HG02884 (cell line): Measurements from ENCODE around the gene RAX2.

Experiments
- ATAC-seq: cut with Tn5 transposase; IDR thresholded peaks from one replicate; pipeline ENCODE4 v1.9.1; 2021; ENCODE audit warnings: mild to moderate bottlenecking, moderate library complexity; ENCODE audit not compliant: unreplicated experiment

Gene RAX2

DNA sequence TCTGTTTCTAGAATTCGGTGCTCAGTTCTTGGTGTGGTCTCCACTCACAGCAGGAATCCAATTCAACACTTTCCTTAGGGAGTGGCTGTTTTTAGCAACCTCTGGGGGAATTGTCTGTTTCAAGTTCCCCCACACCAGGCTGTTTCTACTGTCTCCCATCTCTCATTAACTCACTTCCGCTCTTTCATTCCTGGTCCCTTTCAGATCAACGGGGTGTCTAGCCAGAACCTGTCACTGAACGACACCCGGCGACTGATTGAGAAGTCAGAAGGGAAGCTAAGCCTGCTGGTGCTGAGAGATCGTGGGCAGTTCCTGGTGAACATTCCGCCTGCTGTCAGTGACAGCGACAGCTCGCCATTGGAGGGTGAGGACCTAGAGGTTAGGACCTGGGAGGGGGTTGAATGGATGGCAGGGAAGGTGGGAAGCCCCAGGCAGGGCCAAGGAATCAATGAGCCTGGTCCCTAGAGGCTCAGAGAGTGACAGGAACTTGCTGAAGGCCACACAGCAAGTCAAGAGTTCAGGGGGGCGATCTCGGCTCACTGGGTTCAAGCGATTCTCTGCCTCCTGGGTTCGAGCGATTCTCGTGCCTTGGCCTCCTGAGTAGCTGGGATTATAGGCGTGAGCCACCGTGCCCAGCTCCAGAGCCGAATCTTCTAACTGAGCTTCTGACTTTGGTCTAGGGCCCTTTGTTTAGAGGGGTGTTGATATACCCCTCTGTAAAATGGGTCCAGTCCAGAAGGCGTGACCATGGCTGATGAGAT lies 38.3 kb downstream of the RAX2 start:
- ATAC-seq, result no peak

DNA sequence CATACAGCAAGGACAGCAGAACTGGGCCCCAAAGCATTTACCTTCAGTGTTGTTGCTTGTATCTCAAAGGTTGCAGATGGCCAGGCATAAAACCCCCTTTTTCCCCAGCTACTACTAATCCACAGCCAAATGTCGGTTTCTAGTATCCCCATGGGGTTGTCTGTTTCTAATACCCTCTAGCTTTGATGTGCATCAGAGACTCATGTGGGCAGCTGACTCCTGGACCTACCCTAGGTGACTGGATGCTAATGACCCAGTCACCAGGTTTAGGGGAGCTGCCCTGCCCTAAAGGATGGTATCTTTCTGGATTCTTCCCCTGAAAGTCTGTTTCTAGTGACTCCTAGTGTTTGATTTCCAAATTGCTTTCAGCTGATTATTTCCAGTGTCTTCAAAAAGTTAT lies 39.9 kb downstream of the RAX2 start:
- no peak for ATAC-seq

DNA sequence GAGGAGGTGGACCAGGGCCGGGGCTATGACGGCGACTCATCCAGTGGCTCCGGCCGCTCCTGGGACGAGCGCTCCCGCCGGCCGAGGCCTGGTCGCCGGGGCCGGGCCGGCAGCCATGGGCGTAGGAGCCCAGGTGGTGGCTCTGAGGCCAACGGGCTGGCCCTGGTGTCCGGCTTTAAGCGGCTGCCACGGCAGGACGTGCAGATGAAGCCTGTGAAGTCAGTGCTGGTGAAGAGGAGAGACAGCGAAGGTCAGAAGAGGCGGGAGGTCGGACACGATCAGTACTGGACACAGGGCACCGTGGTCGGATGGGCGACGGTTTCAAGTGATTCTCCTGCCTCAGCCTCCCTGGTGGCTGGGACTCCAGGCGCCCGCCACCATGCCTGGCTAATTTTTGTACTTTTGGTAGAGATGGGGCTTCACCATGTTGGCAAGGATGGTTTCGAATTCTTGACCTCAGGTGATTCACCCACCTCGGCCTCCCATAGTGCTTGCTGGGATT lies 41.5 kb downstream of the RAX2 start:
- ATAC-seq, result no peak

DNA sequence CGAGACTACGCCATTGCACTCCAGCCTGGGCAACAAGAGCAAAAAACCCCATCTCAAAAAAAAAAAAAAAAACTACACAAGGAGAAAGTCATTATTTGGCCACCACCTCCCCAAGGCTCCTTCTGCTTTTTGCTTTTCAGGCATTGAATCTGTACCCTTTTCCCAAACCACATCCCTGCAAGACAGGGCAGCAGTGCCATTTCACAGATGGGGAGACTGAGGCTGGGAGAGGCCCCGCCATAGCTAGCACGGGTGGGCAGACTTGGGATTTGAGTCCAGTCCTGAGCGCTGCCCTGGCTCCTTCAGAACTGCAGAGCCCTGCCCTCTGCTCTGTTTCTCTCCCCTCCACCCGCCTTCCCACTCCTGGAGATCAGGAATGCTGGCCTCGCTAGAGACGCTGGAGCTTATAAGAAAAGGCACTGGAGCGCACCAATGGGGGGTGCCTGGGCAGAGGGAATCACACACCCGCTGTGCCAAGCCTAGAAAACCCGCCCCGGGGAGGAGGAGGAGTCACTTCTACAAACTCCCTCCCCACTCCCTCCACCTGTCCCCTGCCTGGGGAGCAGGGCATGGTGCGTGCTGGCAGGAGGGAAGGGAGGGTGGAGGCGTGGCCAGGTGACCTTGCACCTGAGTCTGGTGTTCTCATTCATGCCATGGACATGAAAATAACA lies 46.3 kb downstream of the RAX2 start:
- no peak for ATAC-seq

DNA sequence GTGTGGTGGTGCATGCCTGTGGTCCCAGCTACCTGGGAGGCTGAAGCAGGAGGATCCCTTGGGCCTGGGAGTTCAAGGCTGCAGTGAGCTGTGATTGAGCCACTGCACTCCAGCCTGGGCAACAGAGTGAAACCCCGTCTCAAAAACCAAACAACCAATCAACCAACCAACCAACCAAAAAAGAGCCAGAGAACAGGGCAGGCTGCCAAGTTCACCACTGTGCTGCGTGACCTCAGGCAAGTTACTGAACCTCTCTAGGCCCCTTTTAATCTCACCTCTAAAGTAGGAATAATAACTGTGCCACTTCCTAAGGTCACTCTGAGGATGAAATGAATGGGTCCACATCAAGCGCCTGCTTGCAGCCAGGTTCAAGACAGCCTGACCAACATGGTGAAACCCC lies 46.9 kb downstream of the RAX2 start:
- no peak for ATAC-seq

DNA sequence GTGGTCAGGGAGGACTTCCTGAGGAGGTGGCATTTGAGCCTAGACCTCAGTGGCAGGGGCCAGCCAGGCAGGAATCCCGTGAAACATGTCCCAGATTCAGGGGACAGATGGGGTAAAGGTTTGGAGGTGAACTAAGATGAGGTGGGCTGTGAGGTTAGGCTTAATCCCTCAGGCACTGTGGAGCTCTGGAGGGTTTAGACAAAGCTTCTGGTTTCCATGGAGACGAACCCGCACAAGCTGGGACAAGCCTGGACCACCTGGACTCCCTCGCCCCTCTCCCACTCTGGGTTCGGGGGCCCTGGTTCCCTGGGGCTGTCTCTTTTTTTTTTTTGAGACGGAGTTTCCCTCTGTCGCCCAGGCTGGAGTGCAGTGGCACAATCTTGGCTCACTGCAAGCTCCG lies 48.1 kb downstream of the RAX2 start:
- ATAC-seq, result no peak

DNA sequence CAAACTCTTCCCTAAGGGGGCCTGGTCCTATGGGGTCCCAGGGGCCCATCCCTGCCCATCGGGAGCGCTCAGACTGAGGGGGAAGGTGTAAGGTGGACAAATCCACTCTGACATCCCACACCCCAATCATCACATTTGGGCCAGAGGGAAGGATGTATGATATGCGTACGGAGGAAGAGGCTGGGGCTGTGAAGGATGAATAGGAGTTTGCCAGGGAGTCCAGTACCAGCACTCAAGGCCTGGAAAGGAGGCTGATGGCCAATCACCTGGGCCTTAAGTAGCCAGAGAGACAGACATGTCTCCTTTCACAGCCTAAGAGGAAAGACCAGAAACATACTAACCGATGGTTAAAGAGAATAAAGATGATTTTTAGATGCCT lies 48.9 kb downstream of the RAX2 start:
- ATAC-seq, result no peak

DNA sequence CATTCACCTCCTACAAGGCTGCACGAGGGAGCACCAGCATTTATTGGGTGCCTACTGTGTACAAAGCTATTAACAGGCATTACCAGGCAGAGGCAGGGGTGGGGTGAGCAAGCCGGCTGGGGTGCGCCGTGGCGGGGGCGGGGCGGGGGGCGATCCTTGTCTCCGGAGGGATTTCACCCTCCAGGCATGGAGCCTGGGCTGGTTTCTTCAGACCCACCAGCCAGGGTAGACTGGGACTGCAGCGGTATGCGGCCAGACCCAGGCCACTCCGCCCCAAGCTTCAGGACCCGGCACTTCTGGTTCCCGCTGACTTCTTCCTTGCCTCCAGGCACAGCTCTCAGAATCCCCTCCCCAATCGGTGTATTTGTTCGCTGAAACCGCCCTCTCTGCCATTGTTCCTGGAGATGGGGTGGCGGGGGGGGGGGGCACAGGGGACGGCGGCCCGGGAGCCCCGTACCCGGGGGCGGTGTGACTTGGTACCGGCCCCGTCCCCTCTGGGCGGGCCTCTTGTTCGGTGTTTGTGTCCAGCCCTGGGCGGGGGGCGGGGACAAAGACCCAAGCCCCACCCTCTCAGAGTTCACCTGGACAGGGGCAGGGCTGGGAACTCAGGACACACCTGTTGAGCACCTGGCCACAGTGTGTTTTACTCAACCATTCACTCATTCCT lies 49.5 kb downstream of the RAX2 start:
- no peak for ATAC-seq

DNA sequence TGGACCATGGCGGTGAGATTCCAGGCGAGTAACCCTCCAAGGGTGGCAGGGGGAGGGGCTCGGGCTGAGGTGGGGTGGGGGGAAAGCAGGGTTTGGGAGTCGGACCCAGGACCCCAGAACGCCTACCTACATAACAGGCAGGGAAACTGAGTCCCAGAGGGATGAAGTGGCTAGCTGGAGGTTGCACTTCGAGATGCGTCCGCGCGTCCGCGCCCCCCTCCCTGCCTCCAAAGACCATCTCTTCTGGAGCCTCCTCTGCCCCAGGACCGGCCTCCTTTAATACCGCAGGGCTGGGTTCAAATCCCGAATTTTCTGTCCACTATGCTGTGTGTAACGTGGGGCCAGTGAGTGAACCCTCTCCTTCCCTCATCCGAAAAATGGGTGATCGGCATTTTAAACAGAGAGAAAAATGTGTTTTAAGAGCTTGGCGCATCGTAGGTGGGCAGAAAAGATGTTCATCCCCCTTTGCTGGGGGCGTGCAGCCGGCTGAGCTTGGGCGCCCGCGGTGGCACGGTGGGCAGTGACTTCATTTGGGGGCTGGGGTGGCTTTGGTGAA lies 50.1 kb downstream of the RAX2 start:
- no peak for ATAC-seq

DNA sequence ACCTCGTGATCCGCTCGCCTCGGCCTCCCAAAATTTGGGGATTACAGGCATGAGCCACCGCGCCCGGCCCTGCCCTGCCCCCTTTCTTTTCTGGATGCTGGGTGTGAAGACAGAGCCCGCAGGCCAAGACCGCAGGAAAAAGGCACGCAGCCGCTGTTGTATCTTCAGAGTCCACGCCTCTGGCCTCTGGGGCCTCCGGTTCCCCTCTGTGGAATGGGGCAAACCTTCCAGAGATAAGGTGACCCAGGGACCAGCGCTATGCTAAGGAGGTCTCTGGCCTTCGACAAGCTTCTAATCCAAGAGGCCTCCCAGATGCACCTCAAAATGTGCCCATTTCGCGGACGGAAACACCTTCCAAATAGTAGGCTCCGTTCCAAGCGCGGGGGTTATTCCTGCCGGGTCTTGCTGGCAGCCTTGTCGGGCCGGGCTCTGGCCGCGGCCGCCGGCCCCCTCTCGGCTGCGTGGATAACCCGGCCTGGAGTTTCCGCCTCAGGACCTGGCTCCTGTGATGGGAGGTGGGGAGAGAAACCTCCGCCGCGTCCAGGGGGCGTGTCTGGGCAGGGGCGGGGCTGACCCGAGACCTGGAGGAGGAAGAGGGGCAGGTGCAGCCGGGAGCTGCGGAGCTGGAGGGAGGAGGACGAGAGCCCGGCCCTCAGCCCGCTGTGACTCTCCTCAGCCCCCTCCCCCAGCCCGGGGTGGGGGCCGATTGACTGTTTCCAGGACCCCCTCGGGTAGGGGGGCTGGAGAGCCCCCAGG lies 50.7 kb downstream of the RAX2 start:
- no peak for ATAC-seq

DNA sequence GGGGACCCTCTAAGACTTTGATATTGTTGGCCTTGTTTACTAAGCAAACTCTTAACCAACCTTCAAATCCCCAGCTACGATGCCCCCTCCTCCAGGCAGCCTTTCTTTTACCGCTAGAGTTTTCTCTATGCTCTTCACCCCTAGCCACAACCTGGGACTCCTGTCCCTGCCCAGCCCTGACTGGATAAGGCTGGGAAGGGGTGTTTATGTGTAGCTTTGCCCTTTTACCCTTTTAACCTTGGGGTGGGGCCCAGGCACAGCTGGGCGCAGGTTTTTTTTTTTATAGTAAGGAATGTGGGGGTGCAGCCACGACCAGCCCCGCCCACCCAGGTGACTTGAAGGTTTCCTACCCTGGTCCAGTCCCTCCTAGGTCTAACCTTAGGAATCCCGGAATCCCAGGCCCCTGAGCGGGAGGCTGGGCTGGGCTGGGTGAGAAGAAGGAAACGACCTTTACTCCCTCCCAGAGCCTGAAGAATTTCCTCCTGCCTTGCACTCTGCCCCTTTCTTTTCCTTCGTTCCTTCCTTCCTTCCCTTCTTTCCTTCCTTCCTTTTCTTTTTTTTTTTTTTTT lies 51.6 kb downstream of the RAX2 start:
- ATAC-seq, result no peak

DNA sequence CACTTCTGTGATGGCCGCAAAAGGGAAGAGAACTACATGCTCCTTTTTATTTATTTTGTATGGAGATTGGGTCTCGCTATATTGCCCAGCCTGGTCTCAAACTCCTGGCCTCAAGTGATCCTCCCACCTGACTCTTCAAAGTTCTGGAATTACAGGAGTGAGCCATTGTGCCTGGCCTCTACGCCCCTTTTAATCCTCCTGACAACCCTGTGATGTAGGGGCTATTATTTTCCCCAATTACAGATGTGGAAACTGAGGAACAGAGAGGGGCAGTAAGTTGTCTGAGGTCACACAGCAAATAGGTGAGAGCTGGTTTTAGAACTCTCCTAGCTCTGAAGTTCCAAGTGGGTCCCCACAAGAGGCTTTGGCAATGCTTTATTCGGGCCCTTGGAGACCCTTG lies 52.2 kb downstream of the RAX2 start:
- ATAC-seq, result no peak
